KBM-7 (cell line): Measurements from ENCODE around the gene ZNF709.
"Not testable (repeated sequence)": the region's sequence is repeated elsewhere in the genome, so short reads cannot be mapped to it uniquely, and the experiment has no call there.

Source experiments
- DNase-seq: peaks from one replicate; pipeline ENCODE4 v3.0.0-alpha.2; 2015
- in situ Hi-C: fragments of 300-500 bp; cut with MboI; formaldehyde crosslinking; loops from 2 replicates; pipeline ENCODE4 v1.14.3; 2020; ENCODE audit warnings: low sequenced_read_pairs, low pct_unique_long_range_greater_than_20kb, mixed read lengths

The ZNF709 gene

GRCh38 chr19:12464769-12465168, 19.8 kb downstream of the ZNF709 start:
- peak; percentile 16 for DNase-seq
- in situ Hi-C loops = no loop called here

DNA sequence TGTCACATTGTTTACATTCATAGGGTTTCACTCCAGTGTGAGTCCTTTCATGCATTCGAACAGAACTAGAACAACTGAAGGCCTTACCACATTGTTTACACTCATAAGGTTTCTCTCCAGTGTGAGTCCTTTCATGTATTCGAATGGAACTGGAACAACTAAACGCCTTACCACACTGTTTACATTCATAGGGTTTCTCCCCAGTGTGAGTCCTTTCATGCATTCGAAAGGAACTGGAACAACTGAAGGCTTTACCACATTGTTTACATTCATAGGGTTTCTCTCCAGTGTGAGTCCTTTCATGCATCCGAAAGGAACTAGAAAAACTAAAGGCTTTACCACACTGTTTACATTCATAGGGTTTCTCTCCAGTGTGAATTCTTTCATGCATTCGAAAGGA, 20.5 kb downstream of the ZNF709 start:
- DNase-seq, in situ Hi-C loops: not testable (repeated sequence)

GRCh38 chr19:12453495-12453894, 31.1 kb downstream of the ZNF709 start:
- DNase-seq = no peak
- in situ Hi-C loops = no loop called here

DNA sequence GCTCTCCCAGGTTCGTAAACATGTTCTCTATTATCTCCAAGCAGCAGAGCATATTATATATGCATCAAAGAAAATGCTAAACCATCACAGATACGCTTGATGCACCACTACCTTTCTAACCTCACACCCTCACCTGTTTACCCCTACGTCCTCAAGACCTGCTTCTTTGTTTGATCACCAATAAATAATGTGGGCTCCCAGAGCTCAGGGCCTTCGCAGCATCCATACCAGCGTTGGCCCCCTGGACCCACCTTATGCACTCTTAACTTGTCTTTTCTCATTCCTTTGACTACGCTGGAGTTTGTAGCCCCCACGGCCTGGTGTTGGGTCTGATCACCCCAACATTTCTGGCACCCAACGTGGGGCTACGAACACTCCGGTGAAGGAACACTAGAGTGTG, 33.8 kb downstream of the ZNF709 start:
- no peak for DNase-seq
- in situ Hi-C loops = no loop called here

GRCh38 chr19:12448808-12449207, 35.8 kb downstream of the ZNF709 start:
- in situ Hi-C loops = no loop called here
- DNase-seq = no peak

GRCh38 chr19:12440541-12441316, 43.9 kb downstream of the ZNF709 start, which contains the start of gene ZNF443:
ZNF443 (minus strand) TSS chr19:12441021; CDS start chr19:12440914, 107 bp downstream.
- peak; percentile 100 for DNase-seq
- in situ Hi-C loops = no loop called here

GRCh38 chr19:12439686-12440540, 44.7 kb downstream of the ZNF709 start:
- in situ Hi-C loops = not testable (repeated sequence)
- DNase-seq = peak; percentile 68

GRCh38 chr19:12430726-12431299, 53.8 kb downstream of the ZNF709 start:
- in situ Hi-C loops, DNase-seq: not testable (repeated sequence)

DNA sequence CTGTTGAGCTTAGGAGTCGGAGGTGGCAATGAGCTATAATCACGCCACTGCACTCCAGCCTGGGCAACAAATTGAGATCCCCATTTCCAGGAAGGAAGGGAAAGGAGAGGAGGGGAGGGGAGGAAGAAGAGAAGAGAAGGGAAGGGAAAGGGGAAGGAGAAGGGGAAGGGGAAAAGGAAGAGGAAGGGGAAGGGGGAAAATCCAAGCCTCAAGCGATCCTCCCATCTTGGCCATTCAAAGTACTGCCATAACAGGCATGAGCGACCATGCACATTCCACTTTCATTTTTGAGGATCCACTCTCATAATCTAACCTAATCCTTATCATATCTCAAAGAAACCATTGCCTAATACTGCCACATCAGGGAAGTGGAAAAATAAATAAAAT, 58.7 kb downstream of the ZNF709 start:
- in situ Hi-C loops = no loop called here
- DNase-seq = no peak

DNA sequence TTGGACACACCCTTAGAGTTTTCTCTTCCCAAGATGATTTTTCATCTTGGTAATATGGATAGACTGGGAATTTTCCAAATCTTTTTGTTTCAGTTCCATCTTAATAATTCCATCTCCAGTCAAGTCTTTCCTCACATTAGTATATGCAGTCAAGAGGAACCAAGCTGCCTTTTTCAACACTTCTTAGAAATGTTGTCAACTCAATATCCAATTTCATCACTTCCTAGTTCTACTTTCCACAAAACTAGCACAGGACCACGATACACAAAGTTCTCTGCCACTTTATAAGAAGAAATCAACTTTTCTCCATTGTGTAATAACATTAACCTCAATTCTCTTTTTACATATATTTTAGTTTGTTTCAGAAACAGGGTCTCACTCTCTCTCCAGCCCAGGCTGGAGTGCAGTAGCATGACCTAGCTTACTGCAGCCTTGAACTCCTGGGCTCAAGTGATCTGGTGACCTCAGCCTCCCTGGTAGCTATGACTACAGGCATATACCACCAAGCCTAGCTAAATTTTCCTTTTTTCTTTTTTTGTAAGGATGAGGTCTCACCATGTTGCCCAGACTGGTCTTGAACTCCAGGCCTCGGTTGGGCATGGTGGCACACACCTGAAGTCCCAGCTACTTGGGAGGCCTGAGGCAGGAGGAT, 59.3 kb downstream of the ZNF709 start:
- in situ Hi-C loops = no loop called here
- DNase-seq = no peak

DNA sequence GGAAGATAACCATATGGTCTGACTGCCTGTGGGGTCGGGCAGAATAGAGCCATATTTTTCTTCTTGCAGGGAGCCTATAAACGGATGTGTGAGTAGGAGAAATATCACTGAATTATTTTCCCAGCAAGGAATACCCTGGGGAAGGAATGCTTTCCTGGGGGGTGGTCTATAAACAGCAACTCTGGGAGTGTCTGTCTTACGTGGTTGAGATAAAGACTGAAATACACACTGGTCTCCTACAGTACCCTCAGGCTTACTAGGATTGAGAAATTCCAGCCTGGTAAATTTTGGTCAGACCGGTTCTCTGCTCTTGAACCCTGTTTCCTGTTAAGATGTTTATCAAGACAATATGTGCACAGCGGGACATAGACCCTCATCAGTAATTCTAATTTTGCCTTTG, 67.3 kb downstream of the ZNF709 start:
- in situ Hi-C loops, DNase-seq: not testable (repeated sequence)

DNA sequence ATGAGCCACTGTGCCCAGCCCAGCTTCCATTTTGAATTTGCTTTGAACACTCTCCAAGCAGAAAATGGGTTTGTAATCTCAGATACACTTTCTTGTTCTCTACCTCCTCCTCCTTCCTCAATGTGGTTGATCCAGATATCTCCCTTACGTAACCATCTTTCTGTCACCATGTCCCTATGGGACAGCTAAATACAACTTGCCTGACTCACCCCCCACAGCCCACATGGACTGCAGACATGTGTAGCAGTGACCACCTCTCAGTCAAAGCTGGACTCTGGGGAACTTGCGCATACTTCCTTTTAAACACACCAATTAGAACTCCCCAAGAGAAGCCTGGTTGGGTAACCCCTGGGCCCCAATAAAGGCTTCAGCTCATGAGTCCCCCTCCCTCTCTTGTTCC, 72.7 kb downstream of the ZNF709 start:
- in situ Hi-C loops = no loop called here
- DNase-seq = no peak
